HG02970 (cell line): ENCODE measurements around the gene SPDYC.
"Not testable (repeated sequence)": the region's sequence is repeated elsewhere in the genome, so short reads cannot be mapped to it uniquely, and the experiment has no call there.

Experiments used
- ATAC-seq: cut with Tn5 transposase; IDR thresholded peaks from one replicate; pipeline ENCODE4 v1.9.1; 2021; ENCODE audit warnings: mild to moderate bottlenecking, moderate library complexity, moderate number of reproducible peaks; ENCODE audit not compliant: unreplicated experiment, low FRiP score

The SPDYC gene

GRCh38 chr11:65133724-65134123 lies 36.3 kb upstream of the SPDYC start:
- ATAC-seq, result no peak

- ATAC-seq, result peak; percentile 46
Observed at GRCh38 chr11:65134240-65134951, 35.6 kb upstream of the SPDYC start, which contains the start of gene SYVN1. SYVN1 (minus strand) TSS chr11:65134519; CDS start chr11:65133601, 918 bp downstream.

- ATAC-seq, result peak; percentile 61
Observed at GRCh38 chr11:65134952-65135632, 34.9 kb upstream of the SPDYC start.

GRCh38 chr11:65135633-65136145 lies 34.3 kb upstream of the SPDYC start:
- no peak for ATAC-seq

GRCh38 chr11:65136515-65137096 lies 33.4 kb upstream of the SPDYC start:
- ATAC-seq, result no peak

GRCh38 chr11:65141896-65142494 lies 28.0 kb upstream of the SPDYC start:
- ATAC-seq, result no peak

GRCh38 chr11:65147352-65148075 lies 22.5 kb upstream of the SPDYC start:
- no peak for ATAC-seq

GRCh38 chr11:65148657-65149056 lies 21.4 kb upstream of the SPDYC start:
- ATAC-seq, result no peak

- ATAC-seq, result not testable (repeated sequence)
Observed at GRCh38 chr11:65150131-65150508, 19.9 kb upstream of the SPDYC start.

GRCh38 chr11:65150509-65151299 lies 19.3 kb upstream of the SPDYC start:
- ATAC-seq, result no peak

GRCh38 chr11:65151331-65151899 lies 18.6 kb upstream of the SPDYC start:
- no peak for ATAC-seq

GRCh38 chr11:65152122-65152521 lies 17.9 kb upstream of the SPDYC start:
- no peak for ATAC-seq

GRCh38 chr11:65156256-65156655 lies 13.8 kb upstream of the SPDYC start:
- no peak for ATAC-seq

- no peak for ATAC-seq
Observed at GRCh38 chr11:65156926-65157325, 13.1 kb upstream of the SPDYC start.

- ATAC-seq, result no peak
Observed at GRCh38 chr11:65157336-65157735, 12.7 kb upstream of the SPDYC start.

GRCh38 chr11:65159012-65159411 lies 11.0 kb upstream of the SPDYC start:
- ATAC-seq, result no peak

GRCh38 chr11:65160643-65161042 lies 9.4 kb upstream of the SPDYC start:
- ATAC-seq, result no peak

GRCh38 chr11:65163684-65164083 lies 6.3 kb upstream of the SPDYC start:
- no peak for ATAC-seq
